HG03097 (cell line): ENCODE data around the gene FBLN5.
"Not testable (repeated sequence)": the region's sequence is repeated elsewhere in the genome, so short reads cannot be mapped to it uniquely, and the experiment has no call there.

Experiments used
- ATAC-seq: cut with Tn5 transposase; IDR thresholded peaks from one replicate; pipeline ENCODE4 v1.9.1; 2021; ENCODE audit not compliant: unreplicated experiment, low FRiP score

Gene FBLN5

GRCh38 chr14:91886961-91887360, 60.5 kb downstream of the FBLN5 start:
- ATAC-seq, result no peak

DNA sequence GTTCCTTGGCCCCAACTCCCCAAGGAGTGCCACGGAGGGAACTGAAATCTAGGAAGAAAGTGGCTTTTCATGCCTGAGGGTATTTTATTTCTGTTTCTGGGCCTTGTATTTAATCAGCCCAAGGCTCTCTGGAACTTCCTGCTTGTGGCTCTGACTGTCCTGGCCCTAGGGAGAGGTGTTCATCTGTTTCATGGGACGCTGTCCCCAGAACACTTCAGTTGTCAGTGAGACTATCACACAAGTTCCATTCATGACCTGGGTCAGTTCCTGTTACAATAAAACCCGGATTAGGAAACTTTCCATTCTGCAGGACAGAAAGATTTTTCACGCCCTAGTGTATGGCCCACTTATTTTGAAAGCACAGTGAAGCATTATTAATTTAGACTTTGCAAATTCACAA, 61.7 kb downstream of the FBLN5 start:
- no peak for ATAC-seq

- ATAC-seq, result no peak
Measured at GRCh38 chr14:91885113-91885712, 62.3 kb downstream of the FBLN5 start.

DNA sequence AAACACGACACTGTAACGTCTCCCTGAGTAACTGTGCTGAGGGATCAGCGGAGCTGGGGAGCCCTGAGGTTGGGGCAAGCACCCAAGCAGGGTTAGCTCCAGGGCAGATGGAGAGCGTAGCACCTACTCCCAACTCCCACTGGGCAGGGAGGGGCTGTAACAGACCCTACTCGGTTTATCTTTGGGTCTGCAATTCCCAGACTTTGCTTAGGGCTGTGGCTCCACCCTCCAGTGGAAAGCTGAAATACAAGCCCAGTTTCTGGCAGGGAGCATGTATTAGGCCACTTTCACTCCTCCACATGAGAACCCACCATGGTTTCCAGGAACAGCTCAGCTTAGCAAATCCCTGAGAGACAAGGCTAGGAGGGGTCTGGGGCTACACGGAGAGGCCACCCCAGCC, 62.8 kb downstream of the FBLN5 start:
- ATAC-seq, result no peak

DNA sequence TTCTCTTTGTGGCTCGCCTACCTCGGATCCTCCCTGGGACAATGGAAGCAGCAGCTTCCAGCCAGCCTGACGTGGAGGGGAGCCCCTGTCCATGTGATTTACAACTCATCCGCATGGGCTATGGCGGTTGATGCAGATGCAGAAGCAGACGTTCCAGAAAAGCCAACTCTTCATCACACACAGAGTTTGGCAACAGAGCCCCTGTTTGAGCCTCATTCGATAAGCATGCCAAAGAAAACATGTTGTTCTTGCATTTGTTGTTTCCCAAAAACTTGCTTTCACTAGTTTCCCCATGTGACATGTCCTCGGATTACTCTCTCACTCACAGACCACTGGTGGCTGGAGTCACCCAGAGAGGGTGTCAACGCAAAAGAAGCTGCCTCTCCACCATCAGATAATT, 63.7 kb downstream of the FBLN5 start:
- no peak for ATAC-seq

DNA sequence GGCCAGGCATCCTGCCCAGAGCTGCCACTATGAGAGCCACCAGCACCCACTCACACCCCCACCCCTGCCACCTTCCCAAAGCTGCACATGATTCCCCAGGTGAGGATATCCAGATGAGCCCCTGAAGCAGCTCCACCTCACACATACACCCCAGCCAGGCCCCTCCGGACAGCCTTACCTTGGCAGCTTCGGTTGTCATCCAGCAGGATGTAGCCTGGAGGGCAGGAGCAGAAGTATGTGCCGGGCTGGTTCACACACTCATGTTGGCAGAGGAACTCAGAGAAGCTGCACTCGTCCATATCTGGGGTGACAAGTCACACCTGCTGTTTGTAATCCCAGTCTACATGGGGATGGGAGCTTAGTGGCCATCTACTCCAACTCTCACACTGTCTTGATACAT, 64.7 kb downstream of the FBLN5 start:
- no peak for ATAC-seq

DNA sequence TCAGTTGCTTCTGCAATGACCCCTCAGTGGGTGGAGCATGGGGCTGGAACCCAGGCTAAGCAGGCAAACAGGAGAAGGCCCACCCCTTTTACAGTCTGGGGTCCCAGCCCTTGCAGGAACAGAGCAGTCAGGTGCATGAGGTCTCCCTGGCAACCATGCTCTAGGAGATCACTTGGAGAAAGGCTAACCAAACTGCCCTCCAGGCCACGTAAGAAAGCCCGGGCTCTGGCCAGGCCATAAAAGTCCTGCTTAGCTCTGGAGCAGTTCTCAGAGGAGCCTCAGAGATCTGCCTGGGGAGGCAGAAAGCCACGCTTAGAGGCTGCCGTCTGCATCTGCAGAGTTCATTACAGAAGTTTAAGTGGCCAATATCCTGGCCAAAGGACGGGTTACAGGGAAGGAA, 65.1 kb downstream of the FBLN5 start:
- no peak for ATAC-seq

DNA sequence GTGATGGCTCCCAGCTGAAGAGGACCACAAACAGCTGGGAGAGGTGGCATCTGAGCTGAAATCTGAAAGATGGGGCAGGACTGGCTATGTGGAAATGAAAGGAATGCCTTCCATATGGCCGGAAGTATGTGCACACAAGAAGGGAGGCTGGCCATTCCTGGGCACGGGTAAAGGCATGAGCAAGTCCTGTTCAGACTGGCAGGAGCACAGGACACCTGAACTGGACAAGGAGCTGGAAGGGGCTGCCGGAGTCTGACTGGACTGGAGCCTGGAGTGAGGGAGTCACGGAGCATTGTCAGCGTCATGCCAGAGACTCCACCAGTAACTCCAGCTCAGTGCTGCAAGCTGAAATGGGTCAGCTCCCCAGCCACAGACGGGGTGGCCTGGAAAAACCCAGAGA, 68.3 kb downstream of the FBLN5 start:
- ATAC-seq, result no peak

DNA sequence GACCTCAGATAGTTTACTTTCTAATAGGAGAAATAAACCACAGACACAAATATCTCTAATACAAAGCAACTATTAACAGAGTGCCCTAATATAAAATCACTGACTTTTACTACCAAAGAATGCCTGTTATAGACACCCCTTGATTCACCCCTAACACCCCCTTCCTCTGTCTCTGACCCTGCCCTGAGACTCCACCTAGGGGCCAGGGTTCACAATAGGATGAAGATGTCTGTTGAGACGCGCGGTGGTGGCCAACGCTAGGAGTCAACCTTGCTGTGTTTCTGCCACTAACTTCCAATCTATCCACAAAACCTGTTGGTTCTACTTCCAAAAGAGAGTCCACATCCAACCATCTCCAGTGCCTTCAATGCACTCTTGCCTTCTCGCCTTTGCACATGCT, 69.2 kb downstream of the FBLN5 start:
- ATAC-seq, result no peak

DNA sequence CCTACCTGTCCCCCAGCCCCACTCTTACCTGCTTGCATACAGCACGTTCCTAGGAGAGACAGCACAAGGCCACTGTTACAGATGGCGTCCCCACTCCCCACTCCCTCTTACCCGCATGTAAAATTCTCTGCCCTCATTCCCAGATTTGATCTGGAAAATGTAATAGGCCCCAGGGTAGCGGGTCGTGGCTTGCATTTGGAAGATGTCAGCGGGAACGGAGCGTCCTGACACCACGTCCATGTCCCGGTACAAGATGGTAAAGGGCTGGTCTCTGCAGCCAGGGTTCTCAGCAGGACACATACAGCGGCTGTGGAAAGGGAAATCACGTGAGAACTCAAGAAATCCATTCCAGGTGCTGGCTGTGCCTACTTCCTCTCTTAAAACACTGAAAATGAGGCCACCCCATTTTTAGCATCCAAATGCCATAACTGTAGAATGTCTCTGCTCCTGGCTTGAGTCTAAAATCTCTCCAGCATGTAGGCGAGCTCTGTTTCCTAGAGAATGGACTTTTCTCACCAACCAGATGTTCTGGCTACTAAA, 70.0 kb downstream of the FBLN5 start:
- no peak for ATAC-seq

DNA sequence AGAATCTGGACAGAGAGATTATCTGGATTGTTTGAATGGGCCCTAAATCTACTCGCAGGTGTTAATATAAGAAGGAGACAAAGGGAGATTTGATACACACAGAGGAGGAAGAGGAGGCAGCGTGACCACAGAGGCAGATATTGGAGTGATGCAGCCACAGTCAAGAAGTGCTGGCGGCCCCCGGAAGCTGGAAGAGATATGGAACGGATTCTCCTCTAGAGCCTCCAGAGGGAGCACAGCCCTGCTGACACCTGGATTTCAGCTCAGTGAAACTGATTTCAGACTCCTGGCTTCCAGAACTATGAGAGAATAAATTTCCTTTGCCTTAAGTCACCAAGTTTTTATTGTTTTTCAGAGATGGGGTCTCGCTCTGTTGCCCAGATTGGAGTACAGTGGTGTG, 71.0 kb downstream of the FBLN5 start:
- ATAC-seq, result no peak

- ATAC-seq, result no peak
Measured at GRCh38 chr14:91875525-91876286, 71.8 kb downstream of the FBLN5 start.

DNA sequence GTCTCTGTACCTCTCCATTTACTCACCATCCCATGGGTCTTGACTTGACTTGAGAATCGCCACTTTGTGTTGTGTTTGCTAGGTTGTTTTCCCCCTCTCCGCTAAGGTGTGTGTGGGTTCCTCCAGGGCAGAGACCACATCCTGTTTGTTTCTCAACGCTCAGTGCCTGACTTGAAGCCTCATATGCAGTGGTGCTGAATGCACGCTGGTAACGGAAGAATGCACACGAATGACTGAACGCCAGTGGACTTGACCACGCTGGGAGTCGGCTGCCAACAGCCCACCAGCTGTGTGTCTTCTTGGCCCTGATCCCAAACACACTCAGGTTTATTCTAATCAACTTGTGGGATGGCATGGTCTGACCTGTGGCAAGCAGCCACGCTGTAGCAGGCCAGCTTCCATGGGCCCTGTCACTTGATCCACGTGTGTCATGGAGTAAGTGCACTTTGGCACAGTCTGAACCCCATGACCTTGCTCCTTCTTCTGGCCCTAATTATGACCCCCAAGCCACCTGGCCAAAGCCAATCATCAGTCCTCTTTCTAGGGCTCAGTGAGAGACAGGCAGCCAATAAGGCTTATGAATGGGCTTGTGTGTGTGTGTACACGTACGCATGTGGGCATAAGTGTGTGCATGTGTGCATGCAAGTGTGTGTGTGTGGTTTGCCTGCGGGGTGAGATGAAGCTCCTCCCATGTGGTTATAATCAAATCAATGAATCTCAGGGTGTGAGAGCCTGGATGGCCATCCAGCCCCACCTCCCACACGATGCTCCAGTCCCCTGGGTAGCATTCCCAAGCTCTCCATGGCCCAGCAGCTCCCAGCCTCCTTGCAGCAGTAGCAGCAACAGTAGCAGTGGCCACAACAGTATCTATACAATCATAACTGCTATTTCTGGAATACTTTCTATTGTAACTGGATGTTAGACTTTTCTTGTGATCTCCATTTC, 73.8 kb downstream of the FBLN5 start:
- peak; percentile 67 for ATAC-seq

DNA sequence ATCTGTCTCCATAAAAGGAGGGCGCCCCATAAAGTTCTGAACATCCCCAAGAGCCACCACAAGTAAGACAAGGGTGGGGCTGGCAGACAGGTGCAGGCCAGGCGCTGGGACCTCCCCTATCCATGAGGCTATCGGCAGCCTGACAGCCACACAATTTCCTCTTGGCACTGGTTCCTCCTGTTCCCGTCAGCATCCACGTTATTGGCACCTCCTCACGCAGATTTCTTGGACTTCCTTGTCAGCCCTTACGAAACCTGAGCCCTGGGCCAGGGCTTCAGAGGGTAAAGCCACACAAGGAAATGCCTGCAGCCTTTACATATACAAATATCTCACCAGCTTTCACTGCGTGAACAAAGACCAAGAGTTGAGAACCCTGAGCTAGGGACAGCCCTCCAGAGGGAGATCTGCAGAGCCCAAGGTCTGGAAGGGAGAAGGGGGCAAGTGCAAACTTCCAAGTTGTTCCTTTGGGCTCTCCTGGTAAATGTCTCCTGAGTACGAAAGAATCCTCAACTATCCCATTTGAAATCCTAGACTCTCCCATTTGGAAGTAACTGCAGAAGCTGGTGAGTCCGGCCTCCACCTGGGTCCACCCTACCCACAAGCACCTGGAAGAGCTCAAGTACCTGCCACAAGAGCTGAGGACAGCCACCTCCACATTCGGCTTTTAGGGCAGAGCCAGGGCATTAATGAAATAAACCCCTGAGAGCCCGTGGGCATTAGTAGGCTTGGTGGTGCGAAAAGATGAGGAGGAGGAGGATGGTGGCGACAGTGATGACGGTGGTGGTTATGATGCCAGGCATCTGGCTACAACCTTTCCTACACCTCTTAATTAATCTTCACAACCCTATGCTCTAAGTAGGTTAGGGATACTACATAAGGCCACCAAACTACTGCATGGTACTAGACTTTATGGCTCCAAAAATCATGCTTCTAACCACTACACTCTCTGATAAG, 74.7 kb downstream of the FBLN5 start:
- peak; percentile 10 for ATAC-seq

- ATAC-seq, result peak; percentile 37
Measured at GRCh38 chr14:91872011-91872501, 75.4 kb downstream of the FBLN5 start.

DNA sequence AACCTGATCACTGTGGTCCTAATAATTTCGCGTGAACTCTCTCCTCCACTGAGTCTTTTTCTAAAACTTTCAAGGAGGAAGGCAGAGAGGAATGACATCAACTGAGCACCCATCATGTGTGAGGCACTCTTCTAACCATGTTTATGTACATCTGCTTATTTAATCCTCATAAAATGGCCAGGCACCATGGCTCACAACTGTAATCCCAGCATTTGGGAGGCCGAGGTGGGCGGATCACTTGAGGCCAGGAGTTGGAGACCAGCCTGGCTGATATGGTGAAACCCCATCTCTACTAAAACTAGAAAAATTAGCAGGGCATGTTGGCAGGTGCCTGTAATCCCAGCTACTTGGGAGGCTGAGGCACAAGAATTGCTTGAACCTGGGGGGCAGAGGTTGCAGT, 76.1 kb downstream of the FBLN5 start:
- not testable (repeated sequence) for ATAC-seq

- no peak for ATAC-seq
Measured at GRCh38 chr14:91870890-91871289, 76.6 kb downstream of the FBLN5 start.

DNA sequence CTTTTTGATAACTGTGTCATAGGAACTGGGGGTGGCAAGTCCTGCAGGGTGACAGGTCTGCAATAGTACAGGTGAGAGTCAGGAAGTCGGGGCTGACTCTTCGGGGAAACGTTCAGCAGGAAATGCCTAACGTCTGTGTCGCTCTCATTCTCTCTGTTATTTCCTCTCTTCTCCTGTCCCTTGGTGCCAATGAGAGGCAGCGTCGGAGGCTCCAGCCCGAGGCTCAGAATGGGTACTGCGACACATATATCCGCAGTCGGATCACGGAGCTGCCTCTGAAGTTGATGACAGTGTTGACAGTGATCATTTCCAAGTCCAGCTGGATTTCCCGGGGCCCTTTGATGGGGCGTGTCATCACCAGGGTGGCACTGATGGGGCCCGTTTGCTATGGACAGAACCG, 77.5 kb downstream of the FBLN5 start:
- ATAC-seq, result no peak

- no peak for ATAC-seq
Measured at GRCh38 chr14:91869556-91869955, 77.9 kb downstream of the FBLN5 start.
